Activated CD8-positive, alpha-beta memory T cell treated with anti-CD3 and anti-CD28 coated beads, Interleukin-2, amount 50 U/mL, for 4 hours (primary cell): Measurements from ENCODE around the gene SLC29A4.

Experiments used
- DNase-seq: peaks from one replicate; pipeline ENCODE4 v3.0.0-alpha.2; 2020

SLC29A4 gene

DNA sequence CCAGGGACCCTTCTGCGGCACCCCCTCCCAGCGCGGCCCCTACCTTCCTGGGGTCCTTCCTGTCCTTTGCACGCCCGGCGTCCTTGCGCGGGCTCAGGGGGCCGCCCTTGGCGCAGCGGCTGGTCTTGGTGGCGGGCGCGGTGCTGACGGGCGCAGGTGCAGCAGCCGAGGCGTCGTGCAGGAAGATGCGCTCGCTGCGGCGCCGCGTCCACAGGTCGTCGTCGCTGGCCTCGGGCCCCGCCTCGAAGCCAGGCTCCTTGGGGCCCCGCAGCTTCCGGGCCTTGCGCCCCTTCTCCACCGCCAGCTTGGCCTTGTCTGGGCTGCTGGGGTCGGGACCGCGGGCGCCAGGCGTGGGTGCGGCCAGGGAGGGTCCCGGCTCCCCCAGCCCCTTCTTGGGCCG lies 49.8 kb downstream of the SLC29A4 start:
- DNase-seq = no peak

DNA sequence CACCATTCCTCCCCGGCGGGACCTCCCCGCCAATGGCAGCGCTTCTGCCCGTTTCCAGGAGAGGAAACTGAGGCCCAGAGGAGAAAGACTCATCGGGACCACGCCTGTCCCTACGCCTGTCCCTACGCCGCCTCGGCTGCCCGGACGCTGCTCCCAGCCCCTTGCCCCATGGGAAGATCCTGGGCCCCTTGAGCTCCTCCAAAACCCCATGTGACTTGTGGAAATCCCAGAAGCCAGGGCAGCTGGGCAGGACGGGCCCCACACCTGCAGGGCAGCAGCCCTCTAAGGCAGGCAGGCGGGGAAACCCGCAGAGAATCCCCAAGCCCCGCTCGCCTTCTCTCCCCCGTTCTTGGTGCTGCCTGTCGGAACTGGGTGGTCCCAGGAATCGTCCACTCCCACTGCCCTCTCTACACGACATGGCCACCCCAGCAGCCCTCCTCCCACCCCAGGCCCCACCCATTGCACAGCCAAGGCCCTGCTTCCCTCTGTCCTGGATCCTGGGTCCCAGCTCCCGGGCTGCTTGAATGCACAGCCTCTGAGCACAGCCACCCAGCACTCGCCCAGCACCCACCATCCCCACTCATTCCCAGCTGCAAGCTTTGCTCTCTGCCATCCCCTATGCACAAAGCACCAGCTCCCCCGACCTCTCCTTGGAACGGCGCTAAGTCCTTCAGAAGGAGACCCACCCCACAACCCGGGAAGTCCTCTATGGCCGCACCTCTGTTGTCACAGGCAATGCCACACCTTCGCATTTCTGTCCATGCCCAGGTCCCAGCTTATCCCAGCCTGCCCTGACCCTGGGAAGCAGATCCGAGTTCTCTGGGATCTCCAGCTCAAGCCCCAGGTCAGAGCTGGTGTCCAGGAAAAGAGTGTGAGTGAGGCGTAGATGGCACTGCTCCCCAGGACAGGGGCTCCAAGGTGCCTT lies 50.6 kb downstream of the SLC29A4 start:
- DNase-seq = no peak

DNA sequence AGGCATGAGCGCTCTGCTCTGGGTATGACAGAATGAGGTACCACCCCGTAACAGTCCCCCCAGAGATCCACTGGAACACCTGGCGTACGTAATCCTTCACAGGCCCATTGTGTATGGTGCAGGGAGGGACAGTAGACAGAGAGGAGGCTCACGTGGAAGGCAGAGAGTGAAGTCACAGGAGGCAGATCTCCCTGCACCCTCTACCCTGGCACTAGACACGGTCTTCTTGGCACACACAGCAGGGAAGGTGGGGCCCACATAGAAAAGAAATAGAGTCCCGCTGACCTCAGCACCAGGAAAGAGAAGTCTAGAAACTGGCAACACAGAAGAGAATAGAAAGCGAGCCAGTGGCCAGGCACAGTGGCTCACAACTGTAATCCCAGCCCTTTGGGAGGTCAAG lies 51.9 kb downstream of the SLC29A4 start:
- no peak for DNase-seq

DNA sequence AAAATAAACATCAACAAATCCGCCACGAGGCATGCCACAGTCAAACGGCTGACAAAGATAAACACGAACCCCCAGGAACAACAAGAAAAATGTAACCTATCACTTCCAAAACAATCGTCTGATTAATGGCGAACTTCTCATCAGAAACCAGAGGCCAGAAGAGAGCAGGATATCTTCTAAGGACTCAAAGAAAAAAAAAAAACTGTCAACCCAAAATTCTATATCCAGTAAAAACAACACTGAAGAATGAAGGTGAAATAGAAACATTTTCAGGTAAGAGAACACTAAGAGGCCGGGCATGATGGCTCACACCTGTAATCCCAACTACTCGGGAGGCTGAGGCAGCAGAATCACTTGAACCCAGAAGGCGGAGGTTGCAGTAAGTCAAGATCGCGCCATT lies 54.3 kb downstream of the SLC29A4 start:
- no peak for DNase-seq

DNA sequence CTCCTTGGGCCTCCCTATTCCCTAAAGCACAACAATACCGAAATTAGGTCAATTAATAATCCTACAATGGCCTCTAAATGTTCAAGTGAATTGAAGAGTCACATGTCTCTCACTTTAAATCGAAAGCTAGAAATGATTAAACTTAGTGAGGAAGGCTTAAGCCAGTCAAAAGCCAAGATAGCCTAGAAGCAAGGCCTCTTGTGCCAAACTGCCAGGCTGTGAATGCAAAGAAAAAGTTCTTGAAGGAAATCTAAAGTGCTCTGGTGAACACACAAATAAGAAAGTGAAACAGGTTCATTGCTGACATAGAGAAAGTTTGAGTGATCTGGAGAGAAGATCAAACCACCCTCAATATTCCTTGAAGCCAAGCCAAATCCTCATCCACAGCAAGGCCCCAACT lies 57.2 kb downstream of the SLC29A4 start:
- no peak for DNase-seq

DNA sequence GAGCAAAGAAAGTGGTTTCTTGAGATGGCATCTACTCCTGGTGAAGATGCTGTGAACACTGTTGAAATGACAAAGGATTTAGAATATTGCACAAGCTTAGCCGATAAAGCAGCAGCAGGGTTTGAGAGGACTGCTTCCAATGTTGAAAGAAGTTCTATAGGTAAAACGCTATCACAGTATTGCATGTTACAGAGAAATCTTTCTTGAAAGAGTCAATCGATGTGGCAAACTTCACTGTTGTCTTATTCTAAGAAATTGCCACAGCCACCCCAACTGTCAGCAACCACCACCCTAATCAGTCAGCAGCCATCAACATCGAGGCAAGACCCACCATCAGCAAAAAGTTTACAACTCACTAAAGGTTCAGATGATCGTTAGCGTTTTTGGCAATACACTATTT lies 59.9 kb downstream of the SLC29A4 start:
- DNase-seq = no peak

DNA sequence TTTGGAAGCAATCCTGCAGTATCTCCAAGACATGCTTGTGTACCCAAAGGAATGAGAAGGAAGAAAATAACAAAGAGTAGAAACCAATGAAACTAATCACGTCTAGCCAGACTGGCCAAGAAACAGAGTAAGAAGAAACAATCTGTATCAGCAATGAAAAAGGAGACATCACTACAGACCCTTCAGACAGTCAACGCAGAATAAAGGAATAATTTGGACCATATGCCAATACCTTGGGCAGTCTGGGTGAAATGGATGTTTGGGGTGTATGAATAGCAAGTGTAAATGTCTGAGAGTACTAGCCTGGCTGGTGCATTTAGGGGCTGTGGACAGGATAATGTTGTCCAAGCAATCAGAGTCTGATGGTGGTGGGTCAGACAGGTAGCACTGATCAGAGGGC lies 61.1 kb downstream of the SLC29A4 start:
- no peak for DNase-seq

DNA sequence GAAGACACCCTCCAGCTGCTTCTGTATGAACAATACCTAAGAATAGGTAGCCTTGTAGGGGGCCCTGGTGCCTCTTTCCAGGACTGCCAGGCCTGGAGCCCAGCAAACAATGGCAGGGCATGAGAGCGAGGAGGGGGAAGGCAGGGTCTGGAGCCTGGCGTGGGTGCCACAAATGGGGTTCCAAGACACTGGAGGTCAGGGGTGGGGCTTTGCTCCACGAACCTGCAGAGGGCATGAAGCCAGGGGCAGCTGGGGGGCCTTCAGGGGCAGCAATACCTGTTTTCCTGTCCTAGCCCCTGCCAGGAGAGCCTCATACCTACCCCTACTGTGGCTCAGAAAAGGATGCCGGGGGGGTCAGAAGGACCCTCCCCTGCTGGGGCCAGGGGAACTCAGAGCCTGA lies 61.6 kb downstream of the SLC29A4 start:
- DNase-seq = no peak

DNA sequence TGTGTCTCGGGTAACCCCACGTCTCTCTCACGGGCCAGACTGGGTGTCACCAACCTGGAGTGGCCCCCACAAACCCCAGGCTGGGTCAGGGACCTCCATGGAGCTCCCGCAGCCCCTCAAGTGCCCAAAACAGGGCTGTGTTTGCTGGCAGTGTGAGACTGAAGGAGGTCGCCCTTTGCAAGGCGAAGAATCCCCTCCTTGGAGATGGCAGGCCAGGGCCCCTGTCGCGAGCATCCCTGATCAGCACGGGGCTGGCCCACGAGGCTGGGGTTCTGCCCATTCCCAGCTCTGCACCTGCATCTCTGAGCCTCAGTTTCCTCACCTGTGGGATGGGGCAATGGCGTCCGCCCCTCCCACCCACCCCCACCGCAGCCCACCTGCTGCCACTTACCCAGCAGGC lies 62.4 kb downstream of the SLC29A4 start:
- no peak for DNase-seq

DNA sequence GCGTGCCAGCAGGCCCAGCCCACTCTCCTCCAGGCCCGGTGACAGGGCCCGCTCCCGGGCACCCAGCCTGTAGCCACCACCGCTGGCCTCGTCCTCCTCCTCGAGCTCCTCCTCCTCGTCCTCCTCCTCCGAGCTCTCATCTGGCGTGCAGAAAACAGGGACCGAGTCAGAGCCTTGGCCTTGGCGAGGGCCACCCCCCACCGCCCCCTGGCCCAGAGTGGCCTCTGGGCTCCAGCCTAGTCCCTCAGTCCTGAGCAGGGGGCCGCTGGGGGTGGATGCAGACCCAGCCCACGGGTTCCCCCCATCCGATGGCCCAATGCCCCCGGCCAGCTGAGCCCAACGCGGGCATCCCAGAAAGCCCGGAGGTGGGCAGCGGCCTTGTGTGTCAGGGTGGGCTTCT lies 62.9 kb downstream of the SLC29A4 start:
- DNase-seq = no peak

DNA sequence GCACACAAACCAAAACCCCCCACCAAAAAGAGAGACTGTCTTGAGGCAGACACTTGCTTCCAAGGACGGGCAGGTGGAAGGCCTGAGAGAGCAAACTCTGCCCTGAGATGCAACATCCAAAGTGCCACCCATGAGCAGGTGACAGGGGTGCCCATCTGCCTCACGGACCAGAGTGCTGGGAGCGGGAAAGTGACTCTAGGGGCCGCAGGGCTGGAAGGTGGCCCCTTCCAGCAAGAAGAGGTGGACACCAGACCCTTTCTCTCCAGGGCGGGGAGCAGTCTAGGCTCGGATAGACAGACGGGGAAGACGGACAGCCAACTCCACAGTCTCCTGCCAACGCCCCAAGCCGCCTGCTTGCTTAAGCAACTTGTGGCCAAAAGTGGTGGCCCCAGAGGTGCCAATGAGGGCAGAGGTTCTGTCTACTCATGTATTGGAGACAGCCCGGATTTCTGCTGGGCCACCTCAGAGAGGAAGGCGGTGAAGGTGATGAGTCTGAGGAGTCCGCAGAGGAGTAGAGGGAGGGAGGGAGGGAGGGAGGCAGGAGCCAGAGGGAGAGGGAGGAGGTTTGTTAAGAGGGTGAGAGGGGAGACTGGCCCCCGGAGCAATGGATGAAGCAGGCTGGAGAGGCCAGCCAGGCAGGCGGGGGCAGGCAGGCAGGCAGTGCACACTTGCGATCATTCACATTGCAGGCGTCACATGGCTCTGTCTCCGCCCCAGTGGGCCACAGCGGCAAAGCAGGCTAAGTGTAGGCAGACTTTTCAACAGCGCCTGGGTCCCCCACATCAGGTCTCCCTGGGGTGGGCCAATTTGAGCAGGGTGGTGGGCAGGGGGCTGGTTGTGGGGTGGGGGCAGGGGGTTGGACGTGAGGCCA lies 65.6 kb downstream of the SLC29A4 start:
- DNase-seq = no peak

DNA sequence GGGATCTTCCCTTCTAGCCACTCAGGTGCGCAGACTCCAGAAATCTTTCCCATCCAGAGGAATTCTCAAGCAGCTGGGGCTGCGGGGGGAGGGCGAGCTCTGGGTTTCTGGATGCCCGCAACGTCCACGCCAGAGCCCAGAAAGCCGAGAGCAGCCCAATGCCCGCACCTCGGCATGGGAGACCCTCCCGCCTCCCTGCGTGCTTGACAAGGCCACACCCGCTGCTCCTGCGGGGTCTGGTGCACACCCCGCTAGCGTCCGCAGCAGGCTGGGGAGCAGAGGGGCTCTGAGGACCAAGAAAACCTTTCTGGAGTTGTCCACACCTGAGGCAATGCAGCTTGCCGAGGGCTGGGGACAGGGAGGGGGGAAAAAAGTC lies 66.2 kb downstream of the SLC29A4 start:
- no peak for DNase-seq

DNA sequence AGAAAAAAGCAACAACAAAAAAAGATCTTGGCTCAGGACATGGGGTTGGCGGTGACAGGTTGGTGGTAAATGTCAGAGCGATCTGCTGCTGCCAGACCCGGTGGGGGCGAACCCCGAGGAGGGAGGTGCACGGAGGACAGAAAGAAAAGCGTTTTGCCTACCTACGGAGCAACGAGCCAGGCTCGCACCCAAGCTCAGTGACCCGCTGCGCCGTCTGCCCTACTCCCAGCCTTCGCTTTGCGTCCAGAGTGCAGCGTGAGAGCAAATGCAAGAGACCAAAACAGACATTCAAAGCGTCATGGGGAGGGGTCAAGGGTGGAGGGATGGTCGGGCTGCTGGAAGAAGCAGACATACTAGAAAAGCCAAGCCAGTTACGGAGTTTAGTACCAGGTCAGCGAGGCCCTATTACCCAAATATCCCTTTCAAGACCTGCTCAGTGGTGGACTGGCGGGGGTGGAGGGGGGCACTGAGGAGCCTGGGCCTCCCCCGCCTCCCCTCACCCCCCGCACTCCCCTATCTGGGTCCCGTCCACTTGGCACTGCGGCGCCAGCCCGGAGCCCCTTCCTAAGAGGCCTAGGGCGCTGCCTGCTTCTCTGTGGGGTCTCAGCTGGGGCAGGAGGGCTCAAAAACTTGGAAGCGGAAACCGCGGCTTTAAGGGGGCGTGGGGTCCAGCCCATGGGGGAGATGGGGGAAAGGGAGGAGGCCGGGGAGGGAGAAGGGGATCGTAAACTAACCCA lies 66.9 kb downstream of the SLC29A4 start:
- DNase-seq = no peak

DNA sequence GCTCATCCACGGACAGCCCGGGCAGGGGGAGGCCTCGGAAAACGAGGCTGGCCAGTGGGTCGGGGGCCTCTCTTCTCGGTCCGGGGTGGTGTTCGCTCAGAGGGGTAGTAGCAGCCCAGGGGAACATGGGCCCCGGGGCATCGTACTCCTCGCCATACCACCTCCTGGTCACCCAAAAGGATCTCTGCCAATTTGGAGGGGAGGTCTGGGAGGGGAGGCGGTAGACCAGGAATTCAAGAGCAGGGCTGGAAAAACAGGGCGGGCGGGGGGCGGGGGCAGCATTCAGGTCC lies 67.4 kb downstream of the SLC29A4 start:
- DNase-seq = no peak

DNA sequence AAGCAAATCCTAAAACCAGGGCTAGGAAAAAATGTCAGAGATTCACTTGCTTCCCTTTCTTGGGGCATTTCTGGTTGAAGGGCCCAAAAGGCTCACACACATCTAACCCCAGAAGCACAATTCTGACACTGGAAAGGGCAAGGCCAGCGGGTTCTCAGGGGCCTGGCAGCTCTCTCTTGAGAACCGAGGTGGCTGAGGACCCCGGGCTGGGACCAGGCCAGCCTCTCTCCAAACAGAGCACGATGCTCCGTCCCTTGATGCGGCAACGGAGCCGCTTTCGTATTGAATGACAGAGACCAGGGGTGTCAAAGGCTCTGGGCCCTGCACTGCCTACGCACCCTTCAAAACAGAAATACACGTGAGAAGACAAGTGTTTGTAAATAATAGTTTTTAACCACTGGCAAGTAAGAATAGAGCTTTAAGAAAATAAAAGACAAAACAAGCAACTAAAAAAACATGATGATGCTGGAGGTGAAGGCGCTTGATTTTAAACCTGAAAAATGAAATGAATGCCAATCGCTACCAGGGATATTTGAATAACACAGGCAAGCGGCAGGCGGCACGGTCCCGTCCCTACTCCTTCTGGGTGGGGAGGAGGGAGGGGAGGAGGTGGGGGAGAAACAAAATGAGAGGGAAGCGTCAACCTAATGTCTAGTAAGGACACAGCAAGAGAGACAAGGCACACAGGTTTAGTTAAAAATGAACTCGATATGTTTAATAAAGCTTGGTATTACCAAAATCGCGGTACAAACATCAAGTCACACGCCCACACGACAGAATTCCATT lies 68.0 kb downstream of the SLC29A4 start:
- no peak for DNase-seq

DNA sequence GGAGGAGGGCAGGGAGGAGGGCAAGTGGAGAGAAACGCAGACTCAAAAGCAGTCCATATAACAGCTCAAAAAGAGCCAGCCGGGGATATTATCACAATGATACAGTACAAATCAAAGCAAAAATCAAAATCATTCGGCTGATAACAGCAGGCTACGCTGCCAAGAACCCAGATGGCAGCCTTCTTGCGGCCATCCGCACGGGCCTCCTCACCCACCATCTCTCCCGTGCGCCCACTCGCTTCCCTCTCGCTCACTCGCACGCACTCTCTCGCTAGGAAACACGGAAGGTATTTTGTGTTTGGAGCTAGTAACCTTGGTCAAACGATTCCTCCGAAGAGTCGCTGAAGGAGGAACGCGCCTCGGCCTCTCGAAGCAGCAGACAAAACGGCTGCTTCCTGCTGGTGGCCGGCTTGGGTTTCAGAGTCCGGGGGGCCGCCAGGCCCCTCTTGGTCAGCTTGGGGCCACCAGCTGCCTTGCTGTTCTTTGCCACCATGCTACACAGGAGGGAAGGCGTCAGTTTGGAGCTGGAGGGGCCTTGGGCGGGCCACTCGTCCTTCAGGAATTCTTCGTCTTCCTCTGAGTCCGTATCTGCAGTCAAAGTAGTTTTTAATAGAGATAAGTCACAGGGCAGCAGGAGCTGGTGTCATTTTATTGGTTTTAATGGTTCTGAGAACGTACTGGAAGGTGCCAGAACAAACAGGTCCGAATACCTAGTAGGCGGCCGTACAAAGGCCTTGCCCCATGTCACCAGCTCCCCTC lies 68.9 kb downstream of the SLC29A4 start:
- DNase-seq = no peak

DNA sequence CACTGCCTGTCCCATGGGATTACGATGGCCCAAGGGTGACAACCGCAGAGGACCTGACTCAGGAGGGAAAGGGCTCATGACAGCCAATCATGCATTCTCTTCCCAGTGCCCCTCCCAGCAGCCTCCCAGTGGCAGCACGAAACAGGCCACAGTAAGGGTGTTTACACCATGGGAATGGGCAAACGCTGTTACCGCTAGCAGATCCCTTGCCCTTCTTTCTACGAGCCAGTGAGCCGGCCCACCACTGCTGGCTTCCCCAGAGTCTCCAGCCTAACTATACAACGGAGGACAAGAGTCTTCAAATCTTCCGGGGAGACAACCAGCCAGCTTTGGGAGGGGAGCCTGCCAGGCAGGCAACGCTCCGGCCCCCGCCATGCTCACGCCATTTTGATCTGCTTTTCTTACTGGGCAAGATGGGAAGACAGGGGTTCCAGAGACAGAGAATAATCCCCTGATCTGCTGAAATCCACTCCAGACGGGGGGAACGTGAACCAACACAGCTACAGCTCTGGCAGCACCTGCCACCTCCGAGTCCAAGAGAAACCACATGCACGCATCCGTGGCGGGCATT lies 69.8 kb downstream of the SLC29A4 start:
- DNase-seq = no peak

DNA sequence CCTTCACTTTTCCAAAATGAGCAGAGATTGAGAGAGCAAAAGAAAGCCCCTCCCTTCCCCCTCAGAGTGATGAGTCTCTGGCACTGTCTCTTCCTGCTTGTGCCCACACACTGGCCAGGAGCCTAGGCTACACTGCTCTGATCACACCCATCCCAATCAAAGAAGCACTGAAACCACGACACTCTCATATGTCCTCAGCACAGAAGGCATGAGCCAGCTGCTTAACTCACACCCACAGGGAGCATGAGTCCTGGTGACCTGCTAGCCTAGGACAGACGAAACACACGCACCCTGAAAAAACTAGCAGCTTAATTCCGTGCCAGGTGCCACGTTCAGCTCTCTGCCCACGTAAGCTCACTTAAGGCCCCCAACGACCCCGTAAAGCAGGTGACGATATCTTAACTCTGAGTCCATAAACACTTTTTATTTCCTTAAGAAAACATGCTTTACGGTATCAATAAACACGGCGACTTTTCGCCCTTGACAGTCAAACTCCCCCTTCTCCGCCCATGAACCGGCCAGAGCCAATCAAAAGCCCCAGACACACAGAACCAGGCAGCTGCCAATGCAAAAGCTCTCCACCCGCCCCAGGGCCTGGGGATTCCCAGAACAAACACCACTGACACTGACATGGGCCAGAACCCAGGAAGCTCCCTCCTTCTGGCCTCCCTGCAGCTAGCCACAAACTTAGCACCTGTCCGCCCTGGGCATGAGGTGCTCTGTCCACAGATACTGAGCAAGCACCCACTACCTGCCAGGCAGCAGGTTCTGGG lies 71.9 kb downstream of the SLC29A4 start:
- no peak for DNase-seq
